Heart left ventricle (tissue), 13 donors: Measurements from ENCODE around the gene DRD1.

Source experiments
- POLR2A ChIP-seq, 2 donors: fragments of 450-650 bp; IDR thresholded peaks; one replicate each; pipeline ENCODE4 v1.6.1; 2017; ENCODE audit warnings: antibody characterized with exemption in 2 of 2, mild to moderate bottlenecking in 2 of 2, moderate library complexity in 2 of 2
- TF ChIP-seq, protein P1 (sequence below), 12 donors: fragments of 200-600 bp; sonication (generic) in 4 of 12; IDR thresholded peaks; one replicate each; pipeline versions ENCODE4 v1.5.0 to v1.8.0; 2018 to 2022; ENCODE audit warnings: antibody characterized with exemption in 12 of 12, mild to moderate bottlenecking in 5 of 12
- donor health status: ischemic (EF 13 %, LVEDD 7.1; RV severe dilation, severe dysfunction).
- donor health status: DM: no; HTN: yes; CAD: no.
- donor health status: DM: no; HTN: no; CAD: no.
- donor health status: ischemic (EF 25% LVEDD 6.9; RV normal size, moderate dysfunction).
- donor health status: ischemic (EF 25% LVEDD 5.7; RV mildly dilated, moderate dysfunction).
- donor health status: ischemic (EF 35%, LVEDD 5.7; RV mildly dilated, moderate dysfunction).
- donor health status: nonischemic (EF 11% LVEDD 7.7; RV severe dilation, severe dysfunction).
- donor health status: DM: yes; HTN: yes; CAD: no.
- donor health status: PGD.
- donor health status: ischemic (EF 29% LVEDD 5.4; RV normal size, mild dysfunction).
- donor health status: nonischemic (EF 23%, LVEDD 6.1; RV moderate dilation, normal function).

- TF ChIP-seq, protein P1, sequence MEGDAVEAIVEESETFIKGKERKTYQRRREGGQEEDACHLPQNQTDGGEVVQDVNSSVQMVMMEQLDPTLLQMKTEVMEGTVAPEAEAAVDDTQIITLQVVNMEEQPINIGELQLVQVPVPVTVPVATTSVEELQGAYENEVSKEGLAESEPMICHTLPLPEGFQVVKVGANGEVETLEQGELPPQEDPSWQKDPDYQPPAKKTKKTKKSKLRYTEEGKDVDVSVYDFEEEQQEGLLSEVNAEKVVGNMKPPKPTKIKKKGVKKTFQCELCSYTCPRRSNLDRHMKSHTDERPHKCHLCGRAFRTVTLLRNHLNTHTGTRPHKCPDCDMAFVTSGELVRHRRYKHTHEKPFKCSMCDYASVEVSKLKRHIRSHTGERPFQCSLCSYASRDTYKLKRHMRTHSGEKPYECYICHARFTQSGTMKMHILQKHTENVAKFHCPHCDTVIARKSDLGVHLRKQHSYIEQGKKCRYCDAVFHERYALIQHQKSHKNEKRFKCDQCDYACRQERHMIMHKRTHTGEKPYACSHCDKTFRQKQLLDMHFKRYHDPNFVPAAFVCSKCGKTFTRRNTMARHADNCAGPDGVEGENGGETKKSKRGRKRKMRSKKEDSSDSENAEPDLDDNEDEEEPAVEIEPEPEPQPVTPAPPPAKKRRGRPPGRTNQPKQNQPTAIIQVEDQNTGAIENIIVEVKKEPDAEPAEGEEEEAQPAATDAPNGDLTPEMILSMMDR (IDR thresholded peaks at IDR 0.05), result no peak
- TF ChIP-seq POLR2A (IDR thresholded peaks at IDR 0.05), result no peak
These were observed 5.6 kb downstream of the DRD1 start for GRCh38 chr5:175438234-175438857.
